A673 (cell line): ENCODE results near the gene TCF20.

Experiments used
- EZH2 ChIP-seq: fragments of 200-600 bp; sonication (generic); IDR thresholded peaks from 2 replicates; pipeline ENCODE4 v1.6.1; 2017; ENCODE audit warnings: borderline replicate concordance, low read depth, mild to moderate bottlenecking, mixed read lengths, antibody characterized with exemption, low read length; ENCODE audit not compliant: poor library complexity, severe bottlenecking
- TF ChIP-seq, protein P1 (sequence below): fragments of 300-800, 200-600 bp; sonication (generic); conservative IDR thresholded peaks from 2 replicates; pipeline ENCODE4 v1.5.1; 2017; ENCODE audit warnings: low read depth, mild to moderate bottlenecking, antibody characterized with exemption, low read length, moderate library complexity, mixed read lengths

DNA sequence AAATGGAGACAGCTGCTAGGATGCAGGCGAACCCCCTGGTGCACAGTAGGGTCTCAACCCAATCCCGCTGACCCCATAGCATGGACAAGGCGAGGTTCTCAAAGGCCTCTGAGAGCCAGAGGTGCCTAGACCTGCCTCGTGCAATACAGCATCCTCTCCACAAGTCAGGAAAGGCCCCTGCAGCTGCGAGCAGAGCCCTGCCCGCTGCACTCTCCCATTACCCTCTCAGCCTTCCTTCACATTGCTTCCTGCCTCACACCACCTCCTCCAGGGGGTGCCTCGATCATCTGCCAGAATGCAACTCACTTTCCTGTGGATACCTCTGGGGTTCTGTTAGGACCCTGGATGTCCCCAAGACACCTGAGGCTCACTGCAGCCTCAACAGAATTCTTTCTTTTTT, 42.8 kb upstream of the TCF20 start:
- TF ChIP-seq EZH2 = no peak
- TF ChIP-seq, protein P1, sequence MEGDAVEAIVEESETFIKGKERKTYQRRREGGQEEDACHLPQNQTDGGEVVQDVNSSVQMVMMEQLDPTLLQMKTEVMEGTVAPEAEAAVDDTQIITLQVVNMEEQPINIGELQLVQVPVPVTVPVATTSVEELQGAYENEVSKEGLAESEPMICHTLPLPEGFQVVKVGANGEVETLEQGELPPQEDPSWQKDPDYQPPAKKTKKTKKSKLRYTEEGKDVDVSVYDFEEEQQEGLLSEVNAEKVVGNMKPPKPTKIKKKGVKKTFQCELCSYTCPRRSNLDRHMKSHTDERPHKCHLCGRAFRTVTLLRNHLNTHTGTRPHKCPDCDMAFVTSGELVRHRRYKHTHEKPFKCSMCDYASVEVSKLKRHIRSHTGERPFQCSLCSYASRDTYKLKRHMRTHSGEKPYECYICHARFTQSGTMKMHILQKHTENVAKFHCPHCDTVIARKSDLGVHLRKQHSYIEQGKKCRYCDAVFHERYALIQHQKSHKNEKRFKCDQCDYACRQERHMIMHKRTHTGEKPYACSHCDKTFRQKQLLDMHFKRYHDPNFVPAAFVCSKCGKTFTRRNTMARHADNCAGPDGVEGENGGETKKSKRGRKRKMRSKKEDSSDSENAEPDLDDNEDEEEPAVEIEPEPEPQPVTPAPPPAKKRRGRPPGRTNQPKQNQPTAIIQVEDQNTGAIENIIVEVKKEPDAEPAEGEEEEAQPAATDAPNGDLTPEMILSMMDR = no peak
